ENCODE results near the gene TRIM2.
A peak's percentile ranks its signal among the peaks of the same experiment; 100 is the strongest.

TRIM2 gene

GRCh38 chr4:153217440-153217839 lies 13.2 kb downstream of the TRIM2 start:
- no peak for DNase-seq (ENCODE audit: low spot score in 2 of 2)
- H3K4me1 Mint-ChIP-seq, result peaks cover 2% of the 10 kb centered on the region
- no peak overlapping the region for H3K27ac Mint-ChIP-seq (ENCODE audit: low read depth)
- peaks cover 2% of the 10 kb centered on the region for H3K36me3 Mint-ChIP-seq (ENCODE audit: insufficient read depth)
- no peak for ATAC-seq (replicated peaks; ENCODE audit: extremely low read depth, poor library complexity, severe bottlenecking)
- H3K4me3 Mint-ChIP-seq, result no peak overlapping the region
- no peaks in the 10 kb centered on the region for H3K9me3 Mint-ChIP-seq
- H3K27me3 Mint-ChIP-seq, result peaks cover 74% of the 10 kb centered on the region

- Mint-ChIP-seq H3K36me3 (ENCODE audit: insufficient read depth) (no peaks in the 10 kb centered on the region), H3K27me3 (peaks cover 73% of the 10 kb centered on the region)
- no peak for ATAC-seq (replicated peaks; ENCODE audit: extremely low read depth, poor library complexity, severe bottlenecking)
These were observed 14.7 kb downstream of the TRIM2 start for GRCh38 chr4:153218961-153219360.

GRCh38 chr4:153220682-153221395 lies 16.6 kb downstream of the TRIM2 start:
- no peak overlapping the region for H3K27ac Mint-ChIP-seq (ENCODE audit: low read depth)
- H3K9me3 Mint-ChIP-seq, result no peaks in the 10 kb centered on the region
- DNase-seq (ENCODE audit: low spot score in 2 of 2) (no peak), ATAC-seq (replicated peaks; ENCODE audit: extremely low read depth, poor library complexity, severe bottlenecking) (no peak)
- H3K27me3 Mint-ChIP-seq, result peaks cover 90% of the 10 kb centered on the region
- no peak overlapping the region for H3K4me3 Mint-ChIP-seq
- H3K4me1 Mint-ChIP-seq, result peaks cover 4% of the 10 kb centered on the region
- H3K36me3 Mint-ChIP-seq (ENCODE audit: insufficient read depth), result no peaks in the 10 kb centered on the region

More at GRCh38 chr4:153218961-153219360, 14.7 kb downstream of the TRIM2 start:
- Mint-ChIP-seq H3K9me3 (no peaks in the 10 kb centered on the region), H3K4me1 (peaks cover 4% of the 10 kb centered on the region), H3K27ac (ENCODE audit: low read depth) (no peak overlapping the region), H3K4me3 (no peak overlapping the region)
- no peak for DNase-seq (ENCODE audit: low spot score in 2 of 2)

- H3K9me3 Mint-ChIP-seq, result no peaks in the 10 kb centered on the region
- ATAC-seq (replicated peaks; ENCODE audit: extremely low read depth, poor library complexity, severe bottlenecking) (peak; percentile 31), DNase-seq (ENCODE audit: low spot score in 2 of 2) (no peak)
- peaks cover 4% of the 10 kb centered on the region for H3K4me1 Mint-ChIP-seq
- H3K4me3 Mint-ChIP-seq, result peak overlapping the region; percentile 64
- no peak overlapping the region for H3K27ac Mint-ChIP-seq (ENCODE audit: low read depth)
- H3K36me3 Mint-ChIP-seq (ENCODE audit: insufficient read depth), result no peaks in the 10 kb centered on the region
- H3K27me3 Mint-ChIP-seq, result peaks cover 91% of the 10 kb centered on the region
These were observed 17.8 kb downstream of the TRIM2 start for GRCh38 chr4:153221783-153222706.

DNA sequence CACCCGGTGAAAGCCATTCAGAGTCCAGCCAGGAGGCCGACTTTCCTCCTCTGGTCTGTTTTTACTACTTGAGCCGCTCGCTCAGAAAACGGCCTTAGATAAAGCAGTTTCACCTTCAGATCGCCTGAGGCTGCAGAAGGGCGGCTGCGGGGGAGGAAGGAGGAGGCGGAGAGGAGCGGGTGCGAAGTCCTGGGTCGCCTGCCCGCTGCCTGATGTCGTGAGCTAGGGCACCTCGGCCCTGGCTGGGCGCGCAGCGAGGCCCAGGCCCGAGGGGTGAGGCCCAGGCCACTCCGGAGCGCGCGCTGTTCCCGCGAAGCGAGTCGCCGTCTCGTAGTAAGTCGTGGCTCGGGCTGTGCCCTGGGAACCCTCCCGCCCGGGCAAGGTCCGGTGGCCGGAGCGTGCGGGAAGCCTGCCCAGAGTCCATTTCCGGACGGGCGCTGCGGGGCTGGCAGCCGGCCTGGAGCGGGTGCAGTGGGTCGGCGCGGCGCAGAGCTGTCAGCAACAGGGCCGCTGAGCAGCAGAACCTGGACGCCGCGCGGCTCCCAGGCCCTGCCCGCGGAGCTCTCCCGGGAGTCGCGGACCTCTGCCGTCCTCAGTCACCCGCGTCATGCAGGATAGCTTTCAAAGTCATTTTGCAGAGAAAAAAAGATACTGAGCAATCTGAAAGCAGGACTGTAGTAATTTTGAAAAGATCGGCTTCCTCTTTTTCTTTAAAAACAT lies 18.6 kb downstream of the TRIM2 start:
- no peak for DNase-seq (ENCODE audit: low spot score in 2 of 2)
- no peak for ATAC-seq (replicated peaks; ENCODE audit: extremely low read depth, poor library complexity, severe bottlenecking)
- H3K4me1 Mint-ChIP-seq, result peaks cover 4% of the 10 kb centered on the region
- peaks cover 91% of the 10 kb centered on the region for H3K27me3 Mint-ChIP-seq
- no peaks in the 10 kb centered on the region for H3K36me3 Mint-ChIP-seq (ENCODE audit: insufficient read depth)
- no peak overlapping the region for H3K27ac Mint-ChIP-seq (ENCODE audit: low read depth)
- H3K4me3 Mint-ChIP-seq, result peak overlapping the region; percentile 64
- no peaks in the 10 kb centered on the region for H3K9me3 Mint-ChIP-seq

GRCh38 chr4:153223427-153223801 lies 19.2 kb downstream of the TRIM2 start:
- H3K27me3 Mint-ChIP-seq, result peaks cover 91% of the 10 kb centered on the region

GRCh38 chr4:153223930-153224329 lies 19.7 kb downstream of the TRIM2 start:
- Mint-ChIP-seq H3K27ac (ENCODE audit: low read depth) (no peak overlapping the region), H3K36me3 (ENCODE audit: insufficient read depth) (no peaks in the 10 kb centered on the region), H3K4me3 (no peak overlapping the region), H3K4me1 (peaks cover 4% of the 10 kb centered on the region), H3K27me3 (peaks cover 91% of the 10 kb centered on the region), H3K9me3 (no peaks in the 10 kb centered on the region)
- ATAC-seq (replicated peaks; ENCODE audit: extremely low read depth, poor library complexity, severe bottlenecking) (no peak), DNase-seq (ENCODE audit: low spot score in 2 of 2) (no peak)

More at GRCh38 chr4:153223427-153223801, 19.2 kb downstream of the TRIM2 start:
- Mint-ChIP-seq H3K9me3 (no peaks in the 10 kb centered on the region), H3K36me3 (ENCODE audit: insufficient read depth) (no peaks in the 10 kb centered on the region), H3K27ac (ENCODE audit: low read depth) (no peak overlapping the region), H3K4me1 (peaks cover 4% of the 10 kb centered on the region), H3K4me3 (peak overlapping the region; percentile 64)
- DNase-seq (ENCODE audit: low spot score in 2 of 2) (no peak), ATAC-seq (replicated peaks; ENCODE audit: extremely low read depth, poor library complexity, severe bottlenecking) (no peak)

- no peaks in the 10 kb centered on the region for H3K36me3 Mint-ChIP-seq (ENCODE audit: insufficient read depth)
- peaks cover 4% of the 10 kb centered on the region for H3K4me1 Mint-ChIP-seq
- DNase-seq (ENCODE audit: low spot score in 2 of 2) (no peak), ATAC-seq (replicated peaks; ENCODE audit: extremely low read depth, poor library complexity, severe bottlenecking) (no peak)
- H3K4me3 Mint-ChIP-seq, result no peak overlapping the region
- no peaks in the 10 kb centered on the region for H3K9me3 Mint-ChIP-seq
- peaks cover 88% of the 10 kb centered on the region for H3K27me3 Mint-ChIP-seq
- H3K27ac Mint-ChIP-seq (ENCODE audit: low read depth), result no peak overlapping the region
These were observed 20.2 kb downstream of the TRIM2 start for GRCh38 chr4:153224474-153224873.

DNA sequence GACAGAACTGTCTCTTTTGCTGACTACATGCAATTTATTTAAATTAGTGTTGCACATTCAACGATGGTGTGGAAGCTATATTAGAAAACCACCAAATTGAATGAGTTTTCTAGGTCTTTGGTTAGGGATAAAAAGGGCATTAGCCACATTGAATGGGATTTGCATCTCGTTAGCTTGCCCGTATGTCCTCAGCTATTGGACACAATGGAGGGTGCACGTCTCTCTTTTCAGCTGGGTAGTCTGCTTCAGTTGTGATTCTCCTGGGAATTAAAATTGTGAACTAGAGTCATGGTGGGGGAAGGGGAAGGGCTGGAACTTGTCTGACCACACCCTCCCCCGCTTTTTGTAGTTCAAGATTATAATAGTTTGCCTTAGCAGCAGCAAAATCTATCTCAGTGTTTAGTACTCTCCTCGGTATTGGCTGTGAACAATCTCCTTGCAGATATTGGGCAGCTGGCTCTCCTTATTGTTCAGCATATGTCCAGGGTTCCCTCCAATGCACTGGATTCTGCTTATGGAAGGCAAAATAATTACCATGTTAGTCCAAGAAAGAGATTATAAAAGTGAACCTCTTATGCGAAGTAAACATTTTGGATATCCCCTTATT lies 23.3 kb downstream of the TRIM2 start:
- DNase-seq (ENCODE audit: low spot score in 2 of 2) (no peak), ATAC-seq (replicated peaks; ENCODE audit: extremely low read depth, poor library complexity, severe bottlenecking) (no peak)
- H3K4me1 Mint-ChIP-seq, result peaks cover under 1% of the 10 kb centered on the region
- no peaks in the 10 kb centered on the region for H3K9me3 Mint-ChIP-seq
- no peak overlapping the region for H3K27ac Mint-ChIP-seq (ENCODE audit: low read depth)
- H3K4me3 Mint-ChIP-seq, result no peak overlapping the region
- H3K27me3 Mint-ChIP-seq, result peaks cover 80% of the 10 kb centered on the region
- no peaks in the 10 kb centered on the region for H3K36me3 Mint-ChIP-seq (ENCODE audit: insufficient read depth)

- no peak for DNase-seq (ENCODE audit: low spot score in 2 of 2)
- H3K27me3 Mint-ChIP-seq, result peaks cover 89% of the 10 kb centered on the region
- peaks cover 6% of the 10 kb centered on the region for H3K4me1 Mint-ChIP-seq
- no peak overlapping the region for H3K27ac Mint-ChIP-seq (ENCODE audit: low read depth)
- H3K36me3 Mint-ChIP-seq (ENCODE audit: insufficient read depth), result no peaks in the 10 kb centered on the region
- H3K4me3 Mint-ChIP-seq, result no peak overlapping the region
- H3K9me3 Mint-ChIP-seq, result no peaks in the 10 kb centered on the region
- ATAC-seq (replicated peaks; ENCODE audit: extremely low read depth, poor library complexity, severe bottlenecking), result no peak
These were observed 24.4 kb downstream of the TRIM2 start for GRCh38 chr4:153228512-153229140.

GRCh38 chr4:153229545-153229944 lies 25.3 kb downstream of the TRIM2 start:
- Mint-ChIP-seq H3K36me3 (ENCODE audit: insufficient read depth) (no peaks in the 10 kb centered on the region), H3K27ac (ENCODE audit: low read depth) (no peak overlapping the region), H3K27me3 (peaks cover 82% of the 10 kb centered on the region), H3K4me1 (peaks cover 6% of the 10 kb centered on the region), H3K9me3 (no peaks in the 10 kb centered on the region), H3K4me3 (no peak overlapping the region)
- ATAC-seq (replicated peaks; ENCODE audit: extremely low read depth, poor library complexity, severe bottlenecking) (no peak), DNase-seq (ENCODE audit: low spot score in 2 of 2) (no peak)

DNA sequence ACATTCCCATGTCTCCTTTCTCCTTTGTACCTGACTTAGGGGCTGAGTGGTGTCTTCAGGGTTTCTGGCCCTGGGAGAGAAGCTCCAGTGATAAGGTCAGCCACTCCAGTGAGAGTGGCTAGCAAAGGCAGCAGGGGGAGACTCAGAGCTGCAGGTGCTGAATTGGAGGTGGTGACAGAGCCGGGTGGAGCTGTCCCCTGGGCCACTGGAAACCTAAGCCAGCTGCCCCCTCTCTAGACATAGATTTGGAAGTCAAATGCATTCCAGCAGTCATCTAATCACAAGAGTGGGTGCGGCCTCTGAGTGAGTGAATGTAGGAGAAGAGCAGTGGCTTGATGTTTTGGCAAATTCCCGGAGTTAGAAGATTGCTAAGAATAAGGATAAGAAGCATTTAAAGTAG lies 28.5 kb downstream of the TRIM2 start:
- Mint-ChIP-seq H3K27ac (ENCODE audit: low read depth) (no peak overlapping the region), H3K27me3 (peaks cover 65% of the 10 kb centered on the region), H3K36me3 (ENCODE audit: insufficient read depth) (no peaks in the 10 kb centered on the region), H3K4me1 (peaks cover 6% of the 10 kb centered on the region), H3K4me3 (no peak overlapping the region), H3K9me3 (no peaks in the 10 kb centered on the region)
- ATAC-seq (replicated peaks; ENCODE audit: extremely low read depth, poor library complexity, severe bottlenecking) (no peak), DNase-seq (ENCODE audit: low spot score in 2 of 2) (no peak)

All from central memory CD8-positive, alpha-beta T cell (primary cell).